Endodermal cell (in vitro differentiated cells): Measurements from ENCODE around the gene ADISSP. TPM values are rescaled to one million over a fixed set of nuclear protein-coding genes. Genes with fewer than 3 reads are reported as not detected.

ENCODE experiments used
- DNase-seq: peaks from one replicate; pipeline ENCODE4 v3.0.0-alpha.2; 2017
- H3K27ac ChIP-seq: 2 replicates; pipeline ENCODE4 v1.5.1; 2013; ENCODE audit warnings: mild to moderate bottlenecking, low read depth, low read length, moderate library complexity
- H3K27me3 ChIP-seq: 2 replicates; pipeline ENCODE4 v1.6.1; 2013; ENCODE audit warnings: mild to moderate bottlenecking, low read length, moderate library complexity; ENCODE audit not compliant: insufficient read depth, control insufficient read depth, poor library complexity, severe bottlenecking
- H3K36me3 ChIP-seq: 2 replicates; pipeline ENCODE4 v1.7.0; 2013; ENCODE audit warnings: mild to moderate bottlenecking, low read length, moderate library complexity; ENCODE audit not compliant: control insufficient read depth, insufficient read depth
- H3K4me1 ChIP-seq: one replicate; pipeline ENCODE4 v1.7.0; 2013; ENCODE audit warnings: low read length; ENCODE audit not compliant: control insufficient read depth, insufficient read depth
- H3K4me3 ChIP-seq: 2 replicates; pipeline ENCODE4 v1.5.1; 2013; ENCODE audit warnings: mild to moderate bottlenecking, low read length, moderate library complexity
- H3K9ac ChIP-seq: 2 replicates; pipeline ENCODE4 v1.6.1; 2013; ENCODE audit warnings: mild to moderate bottlenecking, low read length, moderate library complexity; ENCODE audit not compliant: poor library complexity, severe bottlenecking; ENCODE audit errors: extremely low read depth
- H3K9me3 ChIP-seq: 2 replicates; pipeline ENCODE4 v1.6.1; 2013; ENCODE audit warnings: mild to moderate bottlenecking, low read length, moderate library complexity; ENCODE audit not compliant: control insufficient read depth
- H3K27ac Mint-ChIP-seq: 2 replicates; pipeline ENCODE4 v1.8.0; 2020; ENCODE audit warnings: mixed read lengths
- H3K27me3 Mint-ChIP-seq: 2 replicates; pipeline ENCODE4 v1.8.0; 2021; ENCODE audit warnings: mild to moderate bottlenecking, mixed read lengths; ENCODE audit not compliant: insufficient read depth
- H3K36me3 Mint-ChIP-seq: 2 replicates; pipeline ENCODE4 v1.8.0; 2020; ENCODE audit warnings: low read depth, mixed read lengths
- H3K4me1 Mint-ChIP-seq: 2 replicates; pipeline ENCODE4 v1.8.0; 2020; ENCODE audit warnings: mixed read lengths
- H3K4me3 Mint-ChIP-seq: 2 replicates; pipeline ENCODE4 v1.8.0; 2020; ENCODE audit warnings: mild to moderate bottlenecking, moderate library complexity, mixed read lengths
- H3K9me3 Mint-ChIP-seq: 2 replicates; pipeline ENCODE4 v1.8.0; 2020; ENCODE audit warnings: mild to moderate bottlenecking, mixed read lengths
- WGBS, 2 experiments: methylation state at CpG; one replicate each; pipeline versions ENCODE4 v1.1.5 to v1.1.7; 2013; ENCODE audit warnings: missing lambda C conversion rate in 2 of 2, mixed read lengths in 1 of 2; ENCODE audit not compliant: insufficient coverage in 1 of 2, insufficient read length in 1 of 2; 5-methylcytosine and 5-hydroxymethylcytosine counted together
- total RNA-seq, 2 donors: library from RNA; stranded (reverse); fragmentation: NEBNext Ultra II Directional in 1 of 2; extraction: Animal tissue kit (Norgen Biotek cat#: 25700) in 1 of 2; gene quantifications; 2 replicates in 1 of 2; 3 replicates in 1 of 2; pipeline ENCODE4 v1.2.1, GENCODE V29; 2021
- TF ChIP-seq, protein P1 (sequence below): fragments of 200-600 bp; sonication (generic); conservative IDR thresholded peaks from 2 replicates; pipeline ENCODE4 v1.5.0; 2021; ENCODE audit warnings: antibody characterized with exemption, mild to moderate bottlenecking

Gene ADISSP
- total RNA-seq, 2 donors from 2014 or later: 38.8 to 43.3 TPM

- Mint-ChIP-seq H3K4me1 (peaks cover 21% of the 10 kb centered on the region), H3K36me3 (peaks cover 43% of the 10 kb centered on the region), H3K4me3 (no peak overlapping the region), H3K27ac (no peak overlapping the region), H3K9me3 (peaks cover 1% of the 10 kb centered on the region), H3K27me3 (no peaks in the 10 kb centered on the region)
- TF ChIP-seq, protein P1, sequence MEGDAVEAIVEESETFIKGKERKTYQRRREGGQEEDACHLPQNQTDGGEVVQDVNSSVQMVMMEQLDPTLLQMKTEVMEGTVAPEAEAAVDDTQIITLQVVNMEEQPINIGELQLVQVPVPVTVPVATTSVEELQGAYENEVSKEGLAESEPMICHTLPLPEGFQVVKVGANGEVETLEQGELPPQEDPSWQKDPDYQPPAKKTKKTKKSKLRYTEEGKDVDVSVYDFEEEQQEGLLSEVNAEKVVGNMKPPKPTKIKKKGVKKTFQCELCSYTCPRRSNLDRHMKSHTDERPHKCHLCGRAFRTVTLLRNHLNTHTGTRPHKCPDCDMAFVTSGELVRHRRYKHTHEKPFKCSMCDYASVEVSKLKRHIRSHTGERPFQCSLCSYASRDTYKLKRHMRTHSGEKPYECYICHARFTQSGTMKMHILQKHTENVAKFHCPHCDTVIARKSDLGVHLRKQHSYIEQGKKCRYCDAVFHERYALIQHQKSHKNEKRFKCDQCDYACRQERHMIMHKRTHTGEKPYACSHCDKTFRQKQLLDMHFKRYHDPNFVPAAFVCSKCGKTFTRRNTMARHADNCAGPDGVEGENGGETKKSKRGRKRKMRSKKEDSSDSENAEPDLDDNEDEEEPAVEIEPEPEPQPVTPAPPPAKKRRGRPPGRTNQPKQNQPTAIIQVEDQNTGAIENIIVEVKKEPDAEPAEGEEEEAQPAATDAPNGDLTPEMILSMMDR: no peak
- no peak overlapping the region for H3K27ac ChIP-seq
- H3K4me3 ChIP-seq: no peak overlapping the region
- peaks cover 31% of the 10 kb centered on the region for H3K36me3 ChIP-seq
- 92 to 95% methylated on average over 5 to 11 of the region's 11 CpGs for WGBS, 2 experiments
- no peaks in the 10 kb centered on the region for H3K27me3 ChIP-seq
- peaks cover 8% of the 10 kb centered on the region for H3K4me1 ChIP-seq
- H3K9me3 ChIP-seq: no peaks in the 10 kb centered on the region
- H3K9ac ChIP-seq: no peak overlapping the region
- DNase-seq: no peak
Observed at GRCh38 chr20:3804781-3805180, 37.2 kb upstream of the ADISSP start.

GRCh38 chr20:3804254-3804751, 36.8 kb upstream of the ADISSP start:
- Histone ChIP-seq H3K4me3 (no peak overlapping the region), H3K27me3 (no peaks in the 10 kb centered on the region), H3K36me3 (peaks cover 31% of the 10 kb centered on the region), H3K27ac (no peak overlapping the region), H3K9me3 (no peaks in the 10 kb centered on the region), H3K9ac (no peak overlapping the region), H3K4me1 (peaks cover 11% of the 10 kb centered on the region)
- Mint-ChIP-seq H3K27me3 (no peaks in the 10 kb centered on the region), H3K4me1 (peaks cover 25% of the 10 kb centered on the region), H3K4me3 (no peak overlapping the region), H3K9me3 (peaks cover 1% of the 10 kb centered on the region), H3K36me3 (peaks cover 43% of the 10 kb centered on the region), H3K27ac (no peak overlapping the region)
- no peak for DNase-seq
- TF ChIP-seq, protein P1: no peak
- 85 to 90% methylated on average over 8 to 10 of the region's 11 CpGs for WGBS, 2 experiments

DNA sequence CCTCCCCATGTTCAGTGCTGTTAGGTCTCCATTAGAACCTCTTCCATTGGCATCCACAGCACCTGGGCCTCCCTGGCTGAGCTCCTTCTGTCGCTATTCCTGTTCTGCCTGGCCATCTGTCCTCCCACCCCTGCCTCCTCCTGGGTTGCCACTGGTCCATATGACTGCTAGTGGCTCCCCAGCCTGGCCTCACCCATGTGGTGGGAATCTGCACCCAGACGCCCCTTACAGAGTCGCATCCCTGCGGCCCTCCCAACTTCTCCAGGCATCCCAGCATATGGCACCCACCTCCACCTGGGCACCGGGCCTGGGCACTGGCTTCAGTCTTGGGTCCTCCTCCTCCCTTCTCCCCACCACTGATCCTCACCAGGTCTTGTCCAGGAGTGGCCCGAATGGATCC, 36.3 kb upstream of the ADISSP start:
- Mint-ChIP-seq H3K27me3 (no peaks in the 10 kb centered on the region), H3K9me3 (peaks cover 1% of the 10 kb centered on the region), H3K4me1 (peaks cover 25% of the 10 kb centered on the region), H3K4me3 (no peak overlapping the region), H3K27ac (no peak overlapping the region), H3K36me3 (peaks cover 43% of the 10 kb centered on the region)
- Histone ChIP-seq H3K27me3 (no peaks in the 10 kb centered on the region), H3K9me3 (no peaks in the 10 kb centered on the region), H3K36me3 (peaks cover 33% of the 10 kb centered on the region), H3K27ac (no peak overlapping the region), H3K4me3 (no peak overlapping the region), H3K4me1 (peaks cover 14% of the 10 kb centered on the region), H3K9ac (no peak overlapping the region)
- TF ChIP-seq, protein P1: no peak
- 73 to 80% methylated on average over 3 to 6 of the region's 6 CpGs for WGBS, 2 experiments
- DNase-seq: no peak
